Liver (tissue), 9 donors: Measurements from ENCODE around the gene PPARD. TPM values are rescaled to one million over a fixed set of nuclear protein-coding genes. Genes with fewer than 3 reads are reported as not detected.

Experiments
- DNase-seq: peaks from one replicate; pipeline ENCODE4 v3.0.0-alpha.2; 2017; ENCODE audit warnings: low spot score
- H3K27ac ChIP-seq, 2 donors: one replicate each; pipeline ENCODE4 v1.7.0; 2013; ENCODE audit warnings: inconsistent platforms in 2 of 2, low read length in 2 of 2, control low read depth in 1 of 2, low read depth in 1 of 2, mild to moderate bottlenecking in 1 of 2
- H3K27me3 ChIP-seq, 4 donors: one replicate each; pipeline versions ENCODE4 v1.6.1 to v1.7.0; 2013; ENCODE audit warnings: low read length in 3 of 4, inconsistent platforms in 1 of 4, mild to moderate bottlenecking in 1 of 4, moderate library complexity in 1 of 4; ENCODE audit not compliant: control insufficient read depth in 4 of 4, insufficient read depth in 4 of 4
- H3K36me3 ChIP-seq, 4 donors: one replicate each; pipeline versions ENCODE4 v1.6.1 to v1.7.0; 2013; ENCODE audit warnings: low read length in 3 of 4, mild to moderate bottlenecking in 3 of 4, low read depth in 1 of 4, moderate library complexity in 1 of 4; ENCODE audit not compliant: control insufficient read depth in 4 of 4, insufficient read depth in 3 of 4
- H3K4me1 ChIP-seq, 4 donors: one replicate each; pipeline versions ENCODE4 v1.6.1 to v1.7.0; 2013; ENCODE audit warnings: low read length in 3 of 4, mild to moderate bottlenecking in 3 of 4, moderate library complexity in 1 of 4; ENCODE audit not compliant: control insufficient read depth in 4 of 4, insufficient read depth in 4 of 4
- H3K4me3 ChIP-seq, 3 donors: one replicate each; pipeline versions ENCODE4 v1.6.1 to v1.7.0; 2013; ENCODE audit warnings: low read length in 3 of 3, control low read depth in 1 of 3, low read depth in 1 of 3, mild to moderate bottlenecking in 1 of 3
- H3K9ac ChIP-seq, 2 donors: one replicate each; pipeline ENCODE4 v1.7.0; 2013; ENCODE audit warnings: low read length in 2 of 2, mild to moderate bottlenecking in 2 of 2, moderate library complexity in 2 of 2, control low read depth in 1 of 2, low read depth in 1 of 2
- H3K9me3 ChIP-seq, 4 donors: one replicate each; pipeline versions ENCODE4 v1.6.1 to v1.7.0; 2013; ENCODE audit warnings: low read length in 3 of 4; ENCODE audit not compliant: control insufficient read depth in 4 of 4
- EGR1 ChIP-seq, 2 donors: IDR thresholded peaks; 2 replicates each; pipeline ENCODE4 v1.6.1; 2016 to 2018; ENCODE audit warnings: antibody characterized with exemption in 2 of 2, low read depth in 2 of 2
- FOXA1 ChIP-seq: IDR thresholded peaks from 2 replicates; pipeline ENCODE4 v1.6.1; 2016; ENCODE audit warnings: antibody characterized with exemption
- FOXA2 ChIP-seq: IDR thresholded peaks from 2 replicates; pipeline ENCODE4 v1.6.1; 2016; ENCODE audit warnings: antibody characterized with exemption
- GABPA ChIP-seq, 2 donors: IDR thresholded peaks in 1 of 2; conservative IDR thresholded peaks in 1 of 2; 2 replicates each; pipeline ENCODE4 v1.6.1; 2016; ENCODE audit warnings: antibody characterized with exemption in 2 of 2, mild to moderate bottlenecking in 1 of 2, moderate library complexity in 1 of 2
- HNF4A ChIP-seq, 2 donors: conservative IDR thresholded peaks; 2 replicates each; pipeline ENCODE4 v1.6.1; 2016; ENCODE audit warnings: antibody characterized with exemption in 2 of 2, mild to moderate bottlenecking in 2 of 2
- HNF4G ChIP-seq: IDR thresholded peaks from 2 replicates; pipeline ENCODE4 v1.6.1; 2016; ENCODE audit warnings: antibody characterized with exemption
- JUND ChIP-seq, 2 donors: IDR thresholded peaks; 2 replicates each; pipeline ENCODE4 v1.6.1; 2016; ENCODE audit warnings: antibody characterized with exemption in 2 of 2
- NR2F2 ChIP-seq: IDR thresholded peaks from 2 replicates; pipeline ENCODE4 v1.6.1; 2016; ENCODE audit warnings: antibody characterized with exemption
- RAD21 ChIP-seq, 2 donors: IDR thresholded peaks; 2 replicates each; pipeline ENCODE4 v1.6.1; 2016; ENCODE audit warnings: antibody characterized with exemption in 2 of 2, mild to moderate bottlenecking in 2 of 2
- RXRA ChIP-seq, 2 donors: IDR thresholded peaks; 2 replicates each; pipeline ENCODE4 v1.6.1; 2017 to 2018; ENCODE audit warnings: antibody characterized with exemption in 2 of 2, mild to moderate bottlenecking in 1 of 2
- TAF1 ChIP-seq: conservative IDR thresholded peaks from 2 replicates; pipeline ENCODE4 v1.6.1; 2016; ENCODE audit warnings: antibody characterized with exemption, mild to moderate bottlenecking
- YY1 ChIP-seq: IDR thresholded peaks from 2 replicates; pipeline ENCODE4 v1.6.1; 2016; ENCODE audit warnings: antibody characterized with exemption, mild to moderate bottlenecking
- WGBS: extraction: QIAGEN DNeasy Blood & Tissue Kit; methylation state at CpG from one replicate; pipeline ENCODE4 v1.1.7; 2013; 5-methylcytosine and 5-hydroxymethylcytosine counted together
- polyA plus RNA-seq, 2 donors: library from polyadenylated mRNA; stranded (reverse) in 1 of 2; unstranded in 1 of 2; fragments of 200-250 nt in 1 of 2; fragments of >200 nt in 1 of 2; fragmentation: Nextera tagmentation in 1 of 2; extraction: Ambion mirVana in 1 of 2; gene quantifications; one replicate each; pipeline versions ENCODE4 v1.2.1 to v1.2.3, GENCODE V29; 2013 to 2015
- total RNA-seq, 2 donors: library from RNA; depleted of rRNA; stranded (reverse); fragments of >200 nt; gene quantifications; one replicate each; pipeline ENCODE4 v1.2.3, GENCODE V29; 2014
- TF ChIP-seq, protein P1 (sequence below): fragments of 150-350 bp; IDR thresholded peaks from 2 replicates; pipeline ENCODE4 v1.5.1; 2017; ENCODE audit warnings: improper control_type of control experiment, low read depth, low read length; ENCODE audit not compliant: missing input control
- TF ChIP-seq, protein P2 (sequence below): IDR thresholded peaks from 2 replicates; pipeline ENCODE4 v1.6.1; 2016; ENCODE audit warnings: antibody characterized with exemption
- TF ChIP-seq, protein P3 (sequence below): IDR thresholded peaks from 2 replicates; pipeline ENCODE4 v1.6.1; 2016; ENCODE audit warnings: antibody characterized with exemption
- TF ChIP-seq, protein P4 (sequence below): IDR thresholded peaks from 2 replicates; pipeline ENCODE4 v1.6.1; 2016; ENCODE audit warnings: antibody characterized with exemption
- donor health status: healthy.
- donor health status: healthy.
- donor health status: healthy.
- donor health status: healthy.
- donor health status: healthy.

Gene PPARD
- total and polyA plus RNA-seq, 4 donors, result 2.1 to 7.8 (median 5.1) TPM

DNA sequence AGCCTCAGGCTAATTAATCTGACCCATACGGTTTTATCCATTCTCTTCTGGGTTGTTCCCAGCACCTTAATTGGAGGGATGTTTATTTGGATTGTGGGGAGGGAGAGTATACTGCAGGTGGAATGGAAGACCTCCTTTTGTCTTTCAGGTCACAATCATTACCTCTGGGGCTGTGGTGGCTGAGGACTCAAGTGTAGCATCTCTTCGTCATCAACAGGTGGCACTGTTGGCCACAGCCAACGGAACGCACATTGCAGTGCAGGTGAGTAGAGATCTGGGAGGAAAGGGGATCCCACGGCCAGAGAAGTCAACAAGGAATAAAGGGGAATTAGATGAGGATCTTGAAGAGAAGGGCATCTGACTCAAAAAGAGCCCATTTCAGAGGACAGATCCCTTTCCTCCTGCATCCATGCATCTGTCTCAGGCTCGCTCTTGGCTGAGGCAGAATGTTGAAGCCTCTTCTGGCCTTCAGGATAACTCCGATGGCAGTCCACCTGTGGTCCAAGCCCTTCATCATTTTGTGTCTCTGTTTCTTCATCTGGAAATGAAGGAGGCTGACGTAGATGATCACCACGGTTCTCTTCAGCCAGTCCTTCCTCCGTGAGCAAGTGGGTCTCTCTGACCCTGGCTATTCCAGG, 47.9 kb upstream of the PPARD start:
- no peak for TF ChIP-seq GABPA (IDR thresholded peaks at IDR 0.05 in 1 of 2, conservative IDR thresholded peaks at IDR 0.05 in 1 of 2)
- no peak for TF ChIP-seq NR2F2
- peak; percentile 90 to 93 for TF ChIP-seq RAD21 (IDR thresholded peaks at IDR 0.05)
- TF ChIP-seq, protein P1, sequence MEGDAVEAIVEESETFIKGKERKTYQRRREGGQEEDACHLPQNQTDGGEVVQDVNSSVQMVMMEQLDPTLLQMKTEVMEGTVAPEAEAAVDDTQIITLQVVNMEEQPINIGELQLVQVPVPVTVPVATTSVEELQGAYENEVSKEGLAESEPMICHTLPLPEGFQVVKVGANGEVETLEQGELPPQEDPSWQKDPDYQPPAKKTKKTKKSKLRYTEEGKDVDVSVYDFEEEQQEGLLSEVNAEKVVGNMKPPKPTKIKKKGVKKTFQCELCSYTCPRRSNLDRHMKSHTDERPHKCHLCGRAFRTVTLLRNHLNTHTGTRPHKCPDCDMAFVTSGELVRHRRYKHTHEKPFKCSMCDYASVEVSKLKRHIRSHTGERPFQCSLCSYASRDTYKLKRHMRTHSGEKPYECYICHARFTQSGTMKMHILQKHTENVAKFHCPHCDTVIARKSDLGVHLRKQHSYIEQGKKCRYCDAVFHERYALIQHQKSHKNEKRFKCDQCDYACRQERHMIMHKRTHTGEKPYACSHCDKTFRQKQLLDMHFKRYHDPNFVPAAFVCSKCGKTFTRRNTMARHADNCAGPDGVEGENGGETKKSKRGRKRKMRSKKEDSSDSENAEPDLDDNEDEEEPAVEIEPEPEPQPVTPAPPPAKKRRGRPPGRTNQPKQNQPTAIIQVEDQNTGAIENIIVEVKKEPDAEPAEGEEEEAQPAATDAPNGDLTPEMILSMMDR, result peak; percentile 85
- TF ChIP-seq, protein P2, sequence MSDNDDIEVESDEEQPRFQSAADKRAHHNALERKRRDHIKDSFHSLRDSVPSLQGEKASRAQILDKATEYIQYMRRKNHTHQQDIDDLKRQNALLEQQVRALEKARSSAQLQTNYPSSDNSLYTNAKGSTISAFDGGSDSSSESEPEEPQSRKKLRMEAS, result no peak
- Histone ChIP-seq H3K27me3 (no peaks in the 10 kb centered on the region), H3K27ac (no peak overlapping the region), H3K9me3 (no peaks in the 10 kb centered on the region), H3K36me3 (peaks cover 3 to 56% (median 27%) of the 10 kb centered on the region in 4 donors), H3K4me1 (no peaks in the 10 kb centered on the region), H3K4me3 (no peak overlapping the region), H3K9ac (no peak overlapping the region)
- WGBS, result 58% methylated on average over 10 of the region's 10 CpGs
- DNase-seq, result no peak

DNA sequence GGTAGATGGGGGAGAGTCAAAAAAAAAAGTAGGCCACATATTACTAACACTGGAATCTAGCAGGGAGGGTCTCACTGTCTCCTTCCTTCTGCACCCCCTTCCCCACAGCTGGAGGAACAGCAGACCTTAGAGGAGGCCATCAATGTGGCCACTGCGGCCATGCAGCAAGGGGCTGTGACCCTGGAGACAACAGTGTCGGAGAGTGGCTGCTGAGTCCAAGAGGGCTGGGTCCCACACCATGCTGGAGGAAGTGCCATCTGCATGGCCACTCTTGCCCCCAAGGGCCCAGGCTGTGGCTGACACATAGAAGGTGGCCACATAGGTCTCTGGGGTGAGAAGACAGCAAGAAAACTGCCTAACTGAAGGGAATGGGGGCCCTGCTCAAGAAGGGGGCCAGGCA, 47.3 kb upstream of the PPARD start:
- DNase-seq, result no peak
- TF ChIP-seq FOXA2 (no peak), YY1 (no peak), TAF1 (no peak), RAD21 (IDR thresholded peaks at IDR 0.05) (no peak), FOXA1 (no peak), HNF4G (no peak), GABPA (IDR thresholded peaks at IDR 0.05 in 1 of 2, conservative IDR thresholded peaks at IDR 0.05 in 1 of 2) (no peak), EGR1 (IDR thresholded peaks at IDR 0.05; ENCODE audit: low read depth in 2 of 2) (no peak), HNF4A (conservative IDR thresholded peaks at IDR 0.05) (no peak), JUND (IDR thresholded peaks at IDR 0.05) (no peak), RXRA (IDR thresholded peaks at IDR 0.05) (no peak), NR2F2 (no peak)
- TF ChIP-seq, protein P1, result no peak
- TF ChIP-seq, protein P2, result no peak
- TF ChIP-seq, protein P3, sequence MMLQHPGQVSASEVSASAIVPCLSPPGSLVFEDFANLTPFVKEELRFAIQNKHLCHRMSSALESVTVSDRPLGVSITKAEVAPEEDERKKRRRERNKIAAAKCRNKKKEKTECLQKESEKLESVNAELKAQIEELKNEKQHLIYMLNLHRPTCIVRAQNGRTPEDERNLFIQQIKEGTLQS, result no peak
- TF ChIP-seq, protein P4, sequence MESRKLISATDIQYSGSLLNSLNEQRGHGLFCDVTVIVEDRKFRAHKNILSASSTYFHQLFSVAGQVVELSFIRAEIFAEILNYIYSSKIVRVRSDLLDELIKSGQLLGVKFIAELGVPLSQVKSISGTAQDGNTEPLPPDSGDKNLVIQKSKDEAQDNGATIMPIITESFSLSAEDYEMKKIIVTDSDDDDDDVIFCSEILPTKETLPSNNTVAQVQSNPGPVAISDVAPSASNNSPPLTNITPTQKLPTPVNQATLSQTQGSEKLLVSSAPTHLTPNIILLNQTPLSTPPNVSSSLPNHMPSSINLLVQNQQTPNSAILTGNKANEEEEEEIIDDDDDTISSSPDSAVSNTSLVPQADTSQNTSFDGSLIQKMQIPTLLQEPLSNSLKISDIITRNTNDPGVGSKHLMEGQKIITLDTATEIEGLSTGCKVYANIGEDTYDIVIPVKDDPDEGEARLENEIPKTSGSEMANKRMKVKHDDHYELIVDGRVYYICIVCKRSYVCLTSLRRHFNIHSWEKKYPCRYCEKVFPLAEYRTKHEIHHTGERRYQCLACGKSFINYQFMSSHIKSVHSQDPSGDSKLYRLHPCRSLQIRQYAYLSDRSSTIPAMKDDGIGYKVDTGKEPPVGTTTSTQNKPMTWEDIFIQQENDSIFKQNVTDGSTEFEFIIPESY, result no peak
- Histone ChIP-seq H3K27me3 (no peaks in the 10 kb centered on the region), H3K4me3 (no peak overlapping the region), H3K9ac (no peak overlapping the region), H3K9me3 (no peaks in the 10 kb centered on the region), H3K36me3 (peaks cover 3 to 50% (median 24%) of the 10 kb centered on the region in 4 donors), H3K27ac (no peak overlapping the region), H3K4me1 (no peaks in the 10 kb centered on the region)
- 93% methylated on average over 2 of the region's 2 CpGs for WGBS
